ENCODE data around the gene UBQLN4.

Gene UBQLN4

GRCh38 chr1:156081180-156081916, 27.8 kb upstream of the UBQLN4 start (continued):
- TF ChIP-seq ZBTB26 (tag by site-specific recombination; optimal IDR thresholded peaks at IDR 0.05) (peak; percentile 9), ZNF121 (tag by site-specific recombination; IDR thresholded peaks at IDR 0.05) (peak; percentile 86), GLIS1 (tag by site-specific recombination; IDR thresholded peaks at IDR 0.05) (peak; percentile 35; the same call in 1 of the 2 replicates), ZNF600 (tag by site-specific recombination; IDR thresholded peaks at IDR 0.05) (0 out of 2 replicates have a peak, but pooled peaks have one; percentile 10), HOXC10 (CRISPR knock-in tag; IDR thresholded peaks at IDR 0.05) (no peak), ZBTB20 (tag by site-specific recombination; IDR thresholded peaks at IDR 0.05) (peak; percentile 75; the same call in 1 of the 2 replicates)

- POLR2A ChIA-PET, result interaction anchor here (0.5 kb wide), 1 partner anchor 36 kb away, joined by 5 read pairs; no protein-coding TSS in a partner anchor
- H3K27ac ChIP-seq (ENCODE audit: extremely low read depth, low read depth, low read length), result peak overlapping the region; percentile 51; the same call in 1 of the 2 replicates
- peaks cover 0 to 23% of the 10 kb centered on the region in 2 experiments; a peak in 1 of 3 replicates for H3K36me3 ChIP-seq (ENCODE audit: control insufficient read depth in 2 of 2, insufficient read depth in 1 of 2, low read length in 2 of 2)
- no peaks in the 10 kb centered on the region for H3K9me3 ChIP-seq (ENCODE audit: control insufficient read depth, insufficient read depth, low read depth, low read length)
- peak overlapping the region; percentile 0; the same call in 1 of the 2 replicates for H3K4me3 ChIP-seq (ENCODE audit: low read depth, low read length)
- peaks cover 3% of the 10 kb centered on the region; the same call in 1 of the 2 replicates for H3K4me1 ChIP-seq (ENCODE audit: control insufficient read depth, insufficient read depth, low read length)
- TF ChIP-seq KLF1 (tag by site-specific recombination; IDR thresholded peaks at IDR 0.05), result 0 out of 2 replicates have a peak, but pooled peaks have one; percentile 23
- no peak for TF ChIP-seq ELK4 (IDR thresholded peaks at IDR 0.05; ENCODE audit: borderline replicate concordance, low read depth, low read length)
- TF ChIP-seq KLF9 (tag by site-specific recombination; IDR thresholded peaks at IDR 0.05; ENCODE audit: low read depth), result peak; percentile 71
- TF ChIP-seq ZBTB7A (tag by site-specific recombination; IDR thresholded peaks at IDR 0.05; ENCODE audit: low read depth), result no peak
- CTCF ChIA-PET, result no interaction called here
Measured at GRCh38 chr1:156080863-156081179, 27.2 kb upstream of the UBQLN4 start.

- ChIA-PET POLR2A (no interaction called here), CTCF (interaction anchor here (2.8 kb wide), 1 partner anchor 13 kb away, joined by 13 read pairs; no protein-coding TSS in a partner anchor)
- Histone ChIP-seq H3K9me3 (ENCODE audit: control insufficient read depth, insufficient read depth, low read depth, low read length) (no peaks in the 10 kb centered on the region), H3K27ac (ENCODE audit: extremely low read depth, low read depth, low read length) (no peak overlapping the region), H3K36me3 (ENCODE audit: control insufficient read depth in 2 of 2, insufficient read depth in 1 of 2, low read length in 2 of 2) (peaks cover 0 to 24% of the 10 kb centered on the region in 2 experiments; a peak in 1 of 3 replicates), H3K4me1 (ENCODE audit: control insufficient read depth, insufficient read depth, low read length) (peaks cover 4% of the 10 kb centered on the region; the same call in 1 of the 2 replicates), H3K4me3 (ENCODE audit: low read depth, low read length) (no peak overlapping the region)
- peak; percentile 25; the same call in 1 of the 2 replicates for TF ChIP-seq GLIS1 (tag by site-specific recombination; IDR thresholded peaks at IDR 0.05)
- TF ChIP-seq ZEB2 (tag by site-specific recombination; IDR thresholded peaks at IDR 0.05), result no peak
- 0 out of 2 replicates have a peak, but pooled peaks have one; percentile 15 for TF ChIP-seq ZBTB10 (tag by site-specific recombination; IDR thresholded peaks at IDR 0.05)
- TF ChIP-seq ZFHX2 (tag by site-specific recombination; conservative IDR thresholded peaks at IDR 0.05), result 0 out of 2 replicates have a peak, but pooled peaks have one; percentile 8
- TF ChIP-seq OVOL3 (tag by site-specific recombination; IDR thresholded peaks at IDR 0.05), result no peak
- no peak for TF ChIP-seq ZNF843 (tag by site-specific recombination; IDR thresholded peaks at IDR 0.05)
- TF ChIP-seq ZNF114 (tag by site-specific recombination; IDR thresholded peaks at IDR 0.05), result no peak
- TF ChIP-seq ZNF639 (tag by site-specific recombination; IDR thresholded peaks at IDR 0.05), result no peak
- TF ChIP-seq KLF1 (tag by site-specific recombination; IDR thresholded peaks at IDR 0.05), result peak; percentile 74; the same call in 1 of the 2 replicates
- TF ChIP-seq ZNF133 (tag by site-specific recombination; IDR thresholded peaks at IDR 0.05), result peak; percentile 56
- TF ChIP-seq ZNF202 (tag by site-specific recombination; IDR thresholded peaks at IDR 0.05; ENCODE audit: borderline replicate concordance), result no peak
- TF ChIP-seq ZNF223 (tag by site-specific recombination; IDR thresholded peaks at IDR 0.05), result no peak
- TF ChIP-seq ZNF658 (tag by site-specific recombination; IDR thresholded peaks at IDR 0.05), result no peak
- no peak for TF ChIP-seq ZBTB44 (tag by site-specific recombination; IDR thresholded peaks at IDR 0.05)
- no peak for TF ChIP-seq ZNF239 (tag by site-specific recombination; IDR thresholded peaks at IDR 0.05)
Measured at GRCh38 chr1:156080241-156080862, 26.8 kb upstream of the UBQLN4 start.
